Measurements from ENCODE around the gene SRCAP.
A peak's percentile ranks its signal among the peaks of the same experiment; 100 is the strongest.

The SRCAP gene

GRCh38 chr16:30656974-30657865 is 41.8 kb upstream of the SRCAP start:
- no peak for TF ChIP-seq TAF1 (IDR thresholded peaks at IDR 0.05; ENCODE audit: borderline replicate concordance, insufficient read depth, low read length)
- no peak for TF ChIP-seq SIN3A (IDR thresholded peaks at IDR 0.05; ENCODE audit: borderline replicate concordance, insufficient read depth, low read length)
- TF ChIP-seq POLR2AphosphoS5 (IDR thresholded peaks at IDR 0.05; ENCODE audit: low read depth, low read length): peak; percentile 43; the same call in 1 of the 2 replicates
- no peak for TF ChIP-seq REST (IDR thresholded peaks at IDR 0.05; ENCODE audit: insufficient read depth in 1 of 2, low read depth in 2 of 2, low read length in 2 of 2)

GRCh38 chr16:30657866-30658730 is 40.9 kb upstream of the SRCAP start, which contains the start of gene FBRS:
TSS of gene FBRS (plus strand) at chr16:30658431. CDS start at chr16:30659519, 1,088 bp downstream.
- no peak for TF ChIP-seq REST (IDR thresholded peaks at IDR 0.05; ENCODE audit: insufficient read depth in 1 of 2, low read depth in 2 of 2, low read length in 2 of 2)
- TF ChIP-seq FOXP2 (optimal IDR thresholded peaks at IDR 0.05; ENCODE audit: borderline replicate concordance, extremely low read depth, extremely low read length, insufficient read depth): no peak
- no peak; the same call in 1 of the 2 replicates for TF ChIP-seq TAF1 (IDR thresholded peaks at IDR 0.05; ENCODE audit: borderline replicate concordance, insufficient read depth, low read length)
- peak; percentile 46; the same call in 1 of the 2 replicates for TF ChIP-seq POLR2AphosphoS5 (IDR thresholded peaks at IDR 0.05; ENCODE audit: low read depth, low read length)
- peak; percentile 58; the same call in 1 of the 2 replicates for TF ChIP-seq SIN3A (IDR thresholded peaks at IDR 0.05; ENCODE audit: borderline replicate concordance, insufficient read depth, low read length)

- TF ChIP-seq SIN3A (IDR thresholded peaks at IDR 0.05; ENCODE audit: borderline replicate concordance, insufficient read depth, low read length) (no peak), POLR2AphosphoS5 (IDR thresholded peaks at IDR 0.05; ENCODE audit: low read depth, low read length) (no peak; the same call in 1 of the 2 replicates), TAF1 (IDR thresholded peaks at IDR 0.05; ENCODE audit: borderline replicate concordance, insufficient read depth, low read length) (no peak), REST (IDR thresholded peaks at IDR 0.05; ENCODE audit: insufficient read depth in 1 of 2, low read depth in 2 of 2, low read length in 2 of 2) (no peak), FOXP2 (optimal IDR thresholded peaks at IDR 0.05; ENCODE audit: borderline replicate concordance, extremely low read depth, extremely low read length, insufficient read depth) (no peak)
Observed at GRCh38 chr16:30658731-30659506, 40.1 kb upstream of the SRCAP start.

GRCh38 chr16:30659507-30660423 is 39.2 kb upstream of the SRCAP start:
- 0 out of 2 replicates have a peak, but pooled peaks have one; percentile 21 for TF ChIP-seq POLR2AphosphoS5 (IDR thresholded peaks at IDR 0.05; ENCODE audit: low read depth, low read length)
- no peak for TF ChIP-seq TAF1 (IDR thresholded peaks at IDR 0.05; ENCODE audit: borderline replicate concordance, insufficient read depth, low read length)
